Mesothelial cell of epicardium (in vitro differentiated cells): Measurements from ENCODE around the gene PIANP. TPM values are rescaled to one million over a fixed set of nuclear protein-coding genes. Genes with fewer than 3 reads are reported as not detected.

Experiments used
- DNase-seq, 2 experiments: peaks; one replicate each; pipeline ENCODE4 v3.0.0; 2021; ENCODE audit warnings: low spot score in 2 of 2; ENCODE audit not compliant: unreplicated experiment in 2 of 2
- H3K27ac Mint-ChIP-seq: 2 replicates; pipeline ENCODE4 v1.8.0; 2021; ENCODE audit warnings: mixed read lengths
- H3K27me3 Mint-ChIP-seq: 2 replicates; pipeline ENCODE4 v1.8.0; 2021; ENCODE audit warnings: low read depth, mixed read lengths
- H3K36me3 Mint-ChIP-seq: 2 replicates; pipeline ENCODE4 v1.8.0; 2021; ENCODE audit warnings: mixed read lengths
- H3K4me1 Mint-ChIP-seq: 2 replicates; pipeline ENCODE4 v1.8.0; 2021; ENCODE audit warnings: mixed read lengths
- H3K4me3 Mint-ChIP-seq: 2 replicates; pipeline ENCODE4 v1.8.0; 2021; ENCODE audit warnings: mild to moderate bottlenecking, moderate library complexity, mixed read lengths
- H3K9me3 Mint-ChIP-seq: 2 replicates; pipeline ENCODE4 v1.8.0; 2021; ENCODE audit warnings: mixed read lengths
- total RNA-seq: library from RNA; stranded (reverse); gene quantifications from 3 replicates; pipeline ENCODE4 v1.2.1, GENCODE V29; 2021
- TF ChIP-seq, protein P1 (sequence below): fragments of 200-600 bp; sonication (generic); IDR thresholded peaks from one replicate; pipeline ENCODE4 v1.5.0; 2021; ENCODE audit warnings: antibody characterized with exemption; ENCODE audit not compliant: unreplicated experiment

The PIANP gene
- total RNA-seq, 1 donor from 2014 or later = 3.9 TPM

DNA sequence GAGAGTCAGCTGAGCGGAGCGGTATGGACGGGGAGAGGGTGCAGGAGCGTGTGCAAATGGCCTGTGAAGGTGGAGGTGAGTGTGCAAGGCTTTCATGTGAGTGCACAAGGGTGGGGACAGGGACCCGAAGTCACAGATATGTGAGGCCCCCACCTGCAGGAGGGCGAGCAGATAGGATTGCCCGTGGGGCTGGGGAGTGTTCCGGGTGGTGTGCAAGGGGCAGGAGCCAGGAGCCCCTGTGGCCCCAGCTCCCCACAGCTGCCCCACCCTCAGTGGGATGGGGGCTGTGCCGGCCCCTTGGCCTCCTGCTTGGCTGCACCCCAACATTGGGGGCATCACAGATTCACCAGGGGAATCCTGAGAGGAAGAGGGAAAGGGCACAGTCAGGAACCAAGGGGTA, 5.9 kb downstream of the PIANP start:
- Mint-ChIP-seq H3K4me1 (peaks cover 11% of the 10 kb centered on the region), H3K27ac (no peak overlapping the region), H3K36me3 (no peaks in the 10 kb centered on the region), H3K27me3 (peaks cover 54% of the 10 kb centered on the region), H3K9me3 (no peaks in the 10 kb centered on the region), H3K4me3 (no peak overlapping the region)
- DNase-seq = no peak
- TF ChIP-seq, protein P1, sequence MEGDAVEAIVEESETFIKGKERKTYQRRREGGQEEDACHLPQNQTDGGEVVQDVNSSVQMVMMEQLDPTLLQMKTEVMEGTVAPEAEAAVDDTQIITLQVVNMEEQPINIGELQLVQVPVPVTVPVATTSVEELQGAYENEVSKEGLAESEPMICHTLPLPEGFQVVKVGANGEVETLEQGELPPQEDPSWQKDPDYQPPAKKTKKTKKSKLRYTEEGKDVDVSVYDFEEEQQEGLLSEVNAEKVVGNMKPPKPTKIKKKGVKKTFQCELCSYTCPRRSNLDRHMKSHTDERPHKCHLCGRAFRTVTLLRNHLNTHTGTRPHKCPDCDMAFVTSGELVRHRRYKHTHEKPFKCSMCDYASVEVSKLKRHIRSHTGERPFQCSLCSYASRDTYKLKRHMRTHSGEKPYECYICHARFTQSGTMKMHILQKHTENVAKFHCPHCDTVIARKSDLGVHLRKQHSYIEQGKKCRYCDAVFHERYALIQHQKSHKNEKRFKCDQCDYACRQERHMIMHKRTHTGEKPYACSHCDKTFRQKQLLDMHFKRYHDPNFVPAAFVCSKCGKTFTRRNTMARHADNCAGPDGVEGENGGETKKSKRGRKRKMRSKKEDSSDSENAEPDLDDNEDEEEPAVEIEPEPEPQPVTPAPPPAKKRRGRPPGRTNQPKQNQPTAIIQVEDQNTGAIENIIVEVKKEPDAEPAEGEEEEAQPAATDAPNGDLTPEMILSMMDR = no peak

DNA sequence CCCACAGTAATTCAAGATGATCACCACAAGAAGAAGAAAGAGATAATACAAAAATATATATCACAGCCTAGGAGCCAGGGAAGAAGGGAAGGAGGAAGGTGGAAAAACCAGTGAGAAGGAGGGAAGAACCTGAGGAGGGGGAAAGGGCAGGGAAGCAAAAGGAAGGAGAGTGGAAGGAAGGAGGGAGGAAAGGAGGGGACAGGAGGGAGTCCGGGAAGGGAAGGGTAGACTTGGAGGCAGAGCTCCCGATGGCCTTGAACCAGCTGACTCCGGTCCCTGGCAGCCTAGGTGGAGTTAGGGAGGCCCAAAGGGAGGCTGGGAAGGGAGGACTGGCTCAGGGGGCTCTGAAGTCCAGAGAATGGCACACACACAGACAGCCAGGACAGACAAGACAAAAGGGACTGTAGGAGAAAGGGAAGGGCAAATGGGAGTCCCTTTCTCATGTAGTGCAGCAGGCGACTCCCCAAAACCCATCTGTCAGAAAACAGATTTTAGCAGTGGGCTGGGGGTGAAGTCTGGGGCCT, 6.7 kb downstream of the PIANP start:
- Mint-ChIP-seq H3K36me3 (no peaks in the 10 kb centered on the region), H3K4me1 (peaks cover 4% of the 10 kb centered on the region), H3K9me3 (no peaks in the 10 kb centered on the region), H3K27me3 (peaks cover 46% of the 10 kb centered on the region), H3K27ac (no peak overlapping the region), H3K4me3 (no peak overlapping the region)
- TF ChIP-seq, protein P1 = no peak
- DNase-seq = no peak

DNA sequence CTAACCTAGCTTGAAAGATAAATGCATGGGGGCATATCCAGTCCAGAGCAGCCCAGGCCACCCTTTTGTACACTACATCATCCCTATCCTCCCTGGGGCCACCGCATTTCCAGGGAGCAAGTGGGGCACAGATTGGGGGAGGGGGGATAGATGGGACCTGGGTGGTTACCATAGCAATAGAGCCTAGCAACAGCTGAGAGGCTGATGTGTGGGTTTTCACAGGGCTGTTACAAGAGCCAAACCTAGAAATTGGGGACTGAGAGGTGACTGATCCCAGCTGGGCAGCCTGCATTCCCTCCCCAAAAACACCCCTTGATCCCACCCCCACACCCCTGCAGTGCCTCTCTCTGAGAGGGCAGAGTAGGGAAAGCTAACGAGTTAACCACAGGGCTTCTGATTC, 7.7 kb downstream of the PIANP start:
- TF ChIP-seq, protein P1 = no peak
- H3K36me3 Mint-ChIP-seq = no peaks in the 10 kb centered on the region
- H3K27ac Mint-ChIP-seq = no peak overlapping the region
- no peak for DNase-seq
- no peak overlapping the region for H3K4me3 Mint-ChIP-seq
- no peaks in the 10 kb centered on the region for H3K9me3 Mint-ChIP-seq
- H3K27me3 Mint-ChIP-seq = peaks cover 36% of the 10 kb centered on the region
- peaks cover 9% of the 10 kb centered on the region for H3K4me1 Mint-ChIP-seq

DNA sequence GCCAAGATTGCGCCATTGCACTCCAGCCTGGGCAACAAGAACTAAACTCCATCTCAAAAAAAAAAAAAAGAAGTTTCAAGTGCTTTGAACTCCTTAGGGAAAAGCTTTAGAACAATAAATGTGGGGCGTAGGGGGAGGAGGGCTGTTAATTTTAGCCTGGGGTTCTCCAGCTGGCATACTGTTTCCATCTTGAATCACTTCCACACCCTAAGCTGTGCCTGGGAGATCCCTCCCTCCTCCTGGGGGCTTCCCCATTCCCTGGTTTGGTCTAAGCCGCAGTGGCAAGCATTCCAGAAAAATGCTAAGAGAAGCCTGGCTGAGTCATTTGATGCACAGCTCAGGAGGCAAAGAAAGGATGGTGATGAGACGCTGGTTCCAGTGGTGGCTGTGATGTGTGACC, 9.1 kb downstream of the PIANP start:
- no peaks in the 10 kb centered on the region for H3K36me3 Mint-ChIP-seq
- H3K4me3 Mint-ChIP-seq = peak overlapping the region; percentile 3
- peaks cover 22% of the 10 kb centered on the region for H3K27me3 Mint-ChIP-seq
- DNase-seq = no peak
- H3K9me3 Mint-ChIP-seq = no peaks in the 10 kb centered on the region
- H3K4me1 Mint-ChIP-seq = peaks cover 23% of the 10 kb centered on the region
- H3K27ac Mint-ChIP-seq = no peak overlapping the region
- TF ChIP-seq, protein P1 = no peak

DNA sequence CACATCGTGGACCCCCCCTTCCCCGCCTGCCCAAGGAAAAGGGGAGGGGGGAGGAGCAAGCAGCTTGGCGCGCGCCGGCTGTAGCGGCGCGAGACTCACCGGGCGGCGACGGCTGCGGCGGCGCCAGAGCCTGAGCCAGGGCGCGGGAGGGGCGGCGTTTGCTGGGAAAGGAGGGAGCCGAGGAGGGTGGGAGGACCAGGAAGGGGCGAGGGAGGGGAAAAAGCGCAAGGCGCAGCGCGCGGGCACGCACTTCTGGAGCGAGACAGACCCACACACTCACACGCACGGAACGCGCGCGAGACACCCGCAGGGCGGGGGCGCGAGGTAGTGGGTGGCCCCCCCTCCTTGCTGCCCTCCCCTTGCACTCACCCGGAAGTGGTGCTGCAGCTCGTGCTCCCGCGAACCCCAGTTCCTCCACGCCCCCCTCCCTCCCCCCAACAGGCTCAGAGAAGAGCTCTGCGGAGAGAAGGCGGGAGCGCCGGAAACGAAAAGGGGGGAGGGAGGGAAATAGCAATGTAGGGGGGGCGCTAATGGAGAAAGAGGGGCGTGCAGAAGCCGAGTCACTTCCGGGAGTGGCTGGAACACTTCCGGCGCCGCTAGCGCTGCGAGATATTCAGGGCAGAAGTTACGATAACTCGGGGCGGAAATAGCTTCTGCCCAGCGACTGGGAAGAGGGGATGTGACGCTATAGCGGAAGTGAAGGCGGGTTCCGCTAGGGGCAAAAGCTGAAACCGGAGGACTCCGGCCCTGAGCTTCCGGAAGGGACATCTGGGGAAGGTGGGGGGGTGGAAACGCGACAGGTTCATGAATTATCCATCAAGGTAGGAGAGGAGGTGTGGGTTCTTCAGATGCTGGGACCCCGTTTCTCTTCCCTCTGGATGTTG, 11.4 kb downstream of the PIANP start, which contains the start of gene ZNF384:
TSS of gene ZNF384 (minus strand) at position 377 of the 884 bp plus-strand sequence. CDS start 9,855 bp downstream, outside the sequence.
- peak within 1 kb of the TSS; percentile 79 for H3K27ac Mint-ChIP-seq
- peaks cover 29% of the 10 kb centered on the region for H3K4me1 Mint-ChIP-seq
- H3K36me3 Mint-ChIP-seq = no peaks in the 10 kb centered on the region
- TF ChIP-seq, protein P1 = no peak
- peak; percentile 82 to 90 for DNase-seq
- peaks cover 6% of the 10 kb centered on the region for H3K27me3 Mint-ChIP-seq
- no peaks in the 10 kb centered on the region for H3K9me3 Mint-ChIP-seq
- peak within 1 kb of the TSS; percentile 89 for H3K4me3 Mint-ChIP-seq
